DMS153 (cell line): ENCODE measurements around the gene CHST1.

Source experiments
- DNase-seq: peaks from one replicate; lab custom pipeline; 2025; lab: John Stamatoyannopoulos, UW

CHST1 gene

GRCh38 chr11:45674481-45675190 is 9.2 kb upstream of the CHST1 start:
- DNase-seq: no peak

GRCh38 chr11:45673441-45673840 is 8.0 kb upstream of the CHST1 start:
- DNase-seq: no peak

- no peak for DNase-seq
These were observed 7.2 kb upstream of the CHST1 start for GRCh38 chr11:45672593-45672992.

GRCh38 chr11:45671246-45672171 is 6.1 kb upstream of the CHST1 start:
- DNase-seq: no peak

GRCh38 chr11:45670386-45671135 is 5.1 kb upstream of the CHST1 start:
- no peak for DNase-seq

GRCh38 chr11:45669956-45670355 is 4.5 kb upstream of the CHST1 start:
- DNase-seq: no peak

GRCh38 chr11:45669146-45669545 is 3.7 kb upstream of the CHST1 start:
- no peak for DNase-seq

- DNase-seq: no peak
These were observed 2.7 kb upstream of the CHST1 start for GRCh38 chr11:45667929-45668680.

GRCh38 chr11:45666648-45667642 is 1.5 kb upstream of the CHST1 start:
- no peak for DNase-seq

- DNase-seq: no peak
These were observed 668 bp upstream of the CHST1 start for GRCh38 chr11:45665933-45666647.

- DNase-seq: no peak
These were observed 831 bp downstream of the CHST1 start for GRCh38 chr11:45664376-45665205.

GRCh38 chr11:45663486-45664375 is 1.7 kb downstream of the CHST1 start:
- no peak for DNase-seq

- DNase-seq: no peak
These were observed 2.5 kb downstream of the CHST1 start for GRCh38 chr11:45662665-45663485.

GRCh38 chr11:45662096-45662664 is 3.2 kb downstream of the CHST1 start:
- DNase-seq: no peak

- DNase-seq: no peak
These were observed 3.9 kb downstream of the CHST1 start for GRCh38 chr11:45661439-45662055.
